ENCODE results near the gene PKP1. TPM values are rescaled to one million over a fixed set of nuclear protein-coding genes. Genes with fewer than 3 reads are reported as not detected.
"Not testable (repeated sequence)": the region's sequence is repeated elsewhere in the genome, so short reads cannot be mapped to it uniquely, and the experiment has no call there.

PKP1 gene
- under 1 TPM in 2 of 4 donors, not detected in 2; 0.18 to 0.62 TPM for total RNA-seq

GRCh38 chr1:201282931-201283829 lies at the start of gene PKP1:
PKP1 (plus strand) TSS chr1:201283506; CDS start chr1:201283703, 197 bp downstream.
- H3K36me3 ChIP-seq = no peaks in the 10 kb centered on the region
- no peaks in the 10 kb centered on the region for H3K4me1 ChIP-seq
- no peak for DNase-seq
- no peak within 1 kb of the TSS for H3K27ac ChIP-seq
- TF ChIP-seq CTCF (IDR thresholded peaks at IDR 0.05) (no peak), POLR2A (IDR thresholded peaks at IDR 0.05) (no peak)
- H3K27me3 ChIP-seq = no peaks in the 10 kb centered on the region
- intact Hi-C loops (cut with DNase I; ENCODE audit: low total_unique reads) = no loop called here
- no peaks in the 10 kb centered on the region for H3K9me3 ChIP-seq
- no peak within 1 kb of the TSS for H3K4me3 ChIP-seq

- intact Hi-C loops (cut with DNase I; ENCODE audit: low total_unique reads); DNase-seq; H3K27ac ChIP-seq; H3K4me1 ChIP-seq; H3K9me3 ChIP-seq; H3K4me3 ChIP-seq; H3K36me3 ChIP-seq; H3K27me3 ChIP-seq: not testable (repeated sequence)
Observed at GRCh38 chr1:201239646-201240045, 43.7 kb upstream of the PKP1 start.

- Histone ChIP-seq H3K27me3 (peaks cover 0 to 5% of the 10 kb centered on the region in 2 donors), H3K36me3 (no peaks in the 10 kb centered on the region), H3K4me1 (no peaks in the 10 kb centered on the region), H3K27ac (no peak overlapping the region), H3K4me3 (no peak overlapping the region), H3K9me3 (no peaks in the 10 kb centered on the region)
- no peak for DNase-seq
- intact Hi-C loops (cut with DNase I; ENCODE audit: low total_unique reads) = no loop called here
- no peak for TF ChIP-seq POLR2A (IDR thresholded peaks at IDR 0.05)
- TF ChIP-seq CTCF (IDR thresholded peaks at IDR 0.05) = no peak
Observed at GRCh38 chr1:201240171-201240570, 43.1 kb upstream of the PKP1 start.

- Histone ChIP-seq H3K27ac (no peak overlapping the region), H3K4me1 (no peaks in the 10 kb centered on the region), H3K36me3 (no peaks in the 10 kb centered on the region), H3K9me3 (no peaks in the 10 kb centered on the region), H3K27me3 (peaks cover 0 to 5% of the 10 kb centered on the region in 2 donors), H3K4me3 (no peak overlapping the region)
- intact Hi-C loops (cut with DNase I; ENCODE audit: low total_unique reads) = no loop called here
- no peak for TF ChIP-seq CTCF (IDR thresholded peaks at IDR 0.05)
- DNase-seq = no peak
Observed at GRCh38 chr1:201241736-201242135, 41.6 kb upstream of the PKP1 start.

- no peaks in the 10 kb centered on the region for H3K4me1 ChIP-seq
- peaks cover 0 to 5% of the 10 kb centered on the region in 2 donors for H3K27me3 ChIP-seq
- intact Hi-C loops (cut with DNase I; ENCODE audit: low total_unique reads) = no loop called here
- TF ChIP-seq CTCF (IDR thresholded peaks at IDR 0.05) (no peak), POLR2A (IDR thresholded peaks at IDR 0.05) (no peak)
- no peaks in the 10 kb centered on the region for H3K9me3 ChIP-seq
- no peak for DNase-seq
- no peak overlapping the region for H3K4me3 ChIP-seq
- H3K27ac ChIP-seq = no peak overlapping the region
- no peaks in the 10 kb centered on the region for H3K36me3 ChIP-seq
Observed at GRCh38 chr1:201245082-201245481, 38.2 kb upstream of the PKP1 start.
